ENCODE results near the gene MICAL3.
A peak's percentile ranks its signal among the peaks of the same experiment; 100 is the strongest.

The MICAL3 gene

GRCh38 chr22:17794726-17795542 lies 229.4 kb downstream of the MICAL3 start:
- H3K27me3 ChIP-seq (ENCODE audit: low read depth, low read length): no peaks in the 10 kb centered on the region
- peak overlapping the region; percentile 26 for H3K4me3 ChIP-seq (ENCODE audit: low read length)
- H3K4me1 ChIP-seq (ENCODE audit: low read length): peaks cover 76% of the 10 kb centered on the region
- peaks cover 45% of the 10 kb centered on the region for H3K36me3 ChIP-seq (replicated peaks; ENCODE audit: low read depth, low read length)
- peak overlapping the region; percentile 80 for H3K4me2 ChIP-seq (ENCODE audit: low read length)
- TF ChIP-seq CTCF (IDR thresholded peaks at IDR 0.05; ENCODE audit: low read depth, low read length) (no peak), EZH2phosphoT487 (IDR thresholded peaks at IDR 0.05; ENCODE audit: low read depth) (no peak)
- no peak overlapping the region for H2AFZ ChIP-seq (ENCODE audit: low read depth, low read length)
- no peaks in the 10 kb centered on the region for H4K20me1 ChIP-seq (ENCODE audit: insufficient read depth, low read length)
- H3K9me3 ChIP-seq (ENCODE audit: insufficient read depth, low read length): no peaks in the 10 kb centered on the region
- H3K27ac ChIP-seq (ENCODE audit: low read length): peak overlapping the region; percentile 98
- H3K79me2 ChIP-seq (ENCODE audit: low read length): peaks cover 25% of the 10 kb centered on the region
- peak overlapping the region; percentile 76 for H3K9ac ChIP-seq (ENCODE audit: low read length)

GRCh38 chr22:17792854-17793434 lies 231.4 kb downstream of the MICAL3 start:
- no peaks in the 10 kb centered on the region for H4K20me1 ChIP-seq (ENCODE audit: insufficient read depth, low read length)
- no peak overlapping the region for H3K4me2 ChIP-seq (ENCODE audit: low read length)
- peaks cover 55% of the 10 kb centered on the region for H3K36me3 ChIP-seq (replicated peaks; ENCODE audit: low read depth, low read length)

GRCh38 chr22:17792299-17792698 lies 232.1 kb downstream of the MICAL3 start:
- peaks cover 50% of the 10 kb centered on the region for H3K4me1 ChIP-seq (ENCODE audit: low read length)
- no peaks in the 10 kb centered on the region for H4K20me1 ChIP-seq (ENCODE audit: insufficient read depth, low read length)
- no peak overlapping the region for H3K4me2 ChIP-seq (ENCODE audit: low read length)
- TF ChIP-seq CTCF (IDR thresholded peaks at IDR 0.05; ENCODE audit: low read depth, low read length) (peak; percentile 76), EZH2phosphoT487 (IDR thresholded peaks at IDR 0.05; ENCODE audit: low read depth) (no peak)
- H3K79me2 ChIP-seq (ENCODE audit: low read length): peaks cover 14% of the 10 kb centered on the region
- H3K27ac ChIP-seq (ENCODE audit: low read length): peak overlapping the region; percentile 33
- no peaks in the 10 kb centered on the region for H3K9me3 ChIP-seq (ENCODE audit: insufficient read depth, low read length)
- H3K27me3 ChIP-seq (ENCODE audit: low read depth, low read length): no peaks in the 10 kb centered on the region
- no peak overlapping the region for H2AFZ ChIP-seq (ENCODE audit: low read depth, low read length)
- H3K4me3 ChIP-seq (ENCODE audit: low read length): no peak overlapping the region
- H3K36me3 ChIP-seq (replicated peaks; ENCODE audit: low read depth, low read length): peaks cover 55% of the 10 kb centered on the region
- H3K9ac ChIP-seq (ENCODE audit: low read length): peak overlapping the region; percentile 30; the same call in 1 of the 2 replicates

More at GRCh38 chr22:17792854-17793434, 231.4 kb downstream of the MICAL3 start:
- no peak for TF ChIP-seq EZH2phosphoT487 (IDR thresholded peaks at IDR 0.05; ENCODE audit: low read depth)
- no peak for TF ChIP-seq CTCF (IDR thresholded peaks at IDR 0.05; ENCODE audit: low read depth, low read length)
- H2AFZ ChIP-seq (ENCODE audit: low read depth, low read length): no peak overlapping the region
- H3K79me2 ChIP-seq (ENCODE audit: low read length): peaks cover 21% of the 10 kb centered on the region
- peaks cover 56% of the 10 kb centered on the region for H3K4me1 ChIP-seq (ENCODE audit: low read length)
- no peaks in the 10 kb centered on the region for H3K9me3 ChIP-seq (ENCODE audit: insufficient read depth, low read length)
- no peaks in the 10 kb centered on the region for H3K27me3 ChIP-seq (ENCODE audit: low read depth, low read length)
- H3K9ac ChIP-seq (ENCODE audit: low read length): peak overlapping the region; percentile 30; the same call in 1 of the 2 replicates
- H3K4me3 ChIP-seq (ENCODE audit: low read length): no peak overlapping the region
- peak overlapping the region; percentile 33; the same call in 1 of the 2 replicates for H3K27ac ChIP-seq (ENCODE audit: low read length)

- H3K4me1 ChIP-seq (ENCODE audit: low read length): peaks cover 39% of the 10 kb centered on the region
- no peak overlapping the region for H3K9ac ChIP-seq (ENCODE audit: low read length)
- H3K4me3 ChIP-seq (ENCODE audit: low read length): no peak overlapping the region
- peaks cover 9% of the 10 kb centered on the region; the same call in 1 of the 2 replicates for H3K79me2 ChIP-seq (ENCODE audit: low read length)
- H3K9me3 ChIP-seq (ENCODE audit: insufficient read depth, low read length): no peaks in the 10 kb centered on the region
- H3K36me3 ChIP-seq (replicated peaks; ENCODE audit: low read depth, low read length): peaks cover 55% of the 10 kb centered on the region
- no peaks in the 10 kb centered on the region for H4K20me1 ChIP-seq (ENCODE audit: insufficient read depth, low read length)
- H3K27me3 ChIP-seq (ENCODE audit: low read depth, low read length): no peaks in the 10 kb centered on the region
- H3K4me2 ChIP-seq (ENCODE audit: low read length): no peak overlapping the region
- no peak overlapping the region for H3K27ac ChIP-seq (ENCODE audit: low read length)
- H2AFZ ChIP-seq (ENCODE audit: low read depth, low read length): no peak overlapping the region
- TF ChIP-seq CTCF (IDR thresholded peaks at IDR 0.05; ENCODE audit: low read depth, low read length) (no peak), EZH2phosphoT487 (IDR thresholded peaks at IDR 0.05; ENCODE audit: low read depth) (no peak)
Observed at GRCh38 chr22:17791196-17791595, 233.2 kb downstream of the MICAL3 start.

Measured in OCI-LY3 (cell line).